Measurements from ENCODE around the gene GNG13.
A peak's percentile ranks its signal among the peaks of the same experiment; 100 is the strongest.

GRCh38 chr16:761625-762513 lies 38.7 kb downstream of the GNG13 start:
- TF ChIP-seq CTCF (tag by site-specific recombination; IDR thresholded peaks at IDR 0.05) = no peak
- no peak for TF ChIP-seq ZNF830 (tag by site-specific recombination; IDR thresholded peaks at IDR 0.05; ENCODE audit: low read depth)
- TF ChIP-seq ZNF785 (tag by site-specific recombination; IDR thresholded peaks at IDR 0.05) = no peak
- TF ChIP-seq ZNF510 (tag by site-specific recombination; IDR thresholded peaks at IDR 0.05; ENCODE audit: insufficient replicate concordance) = no peak
- no peak for TF ChIP-seq REST (tag by site-specific recombination; IDR thresholded peaks at IDR 0.05)
- TF ChIP-seq ZNF239 (tag by site-specific recombination; IDR thresholded peaks at IDR 0.05) = no peak
- no peak for TF ChIP-seq ZBTB49 (tag by site-specific recombination; IDR thresholded peaks at IDR 0.05; ENCODE audit: low read depth)
- TF ChIP-seq ZNF629 (tag by site-specific recombination; IDR thresholded peaks at IDR 0.05) = no peak
- no peak for TF ChIP-seq ZFP3 (tag by site-specific recombination; IDR thresholded peaks at IDR 0.05; ENCODE audit: low read depth)
- peak; percentile 38 for TF ChIP-seq PRDM10 (tag by site-specific recombination; IDR thresholded peaks at IDR 0.05)
- TF ChIP-seq ZNF302 (tag by site-specific recombination; IDR thresholded peaks at IDR 0.05; ENCODE audit: low read depth) = no peak
- TF ChIP-seq HOXA7 (CRISPR knock-in tag; IDR thresholded peaks at IDR 0.05; ENCODE audit: borderline replicate concordance) = no peak

Data from HEK293 (cell line).